Muscle layer of colon (tissue), 2 donors: ENCODE results near the gene CAPN5.
"Not testable (repeated sequence)": the region's sequence is repeated elsewhere in the genome, so short reads cannot be mapped to it uniquely, and the experiment has no call there.

Experiments used
- H3K27ac ChIP-seq: one replicate; pipeline ENCODE4 v1.7.0; 2013; ENCODE audit warnings: low read depth, mild to moderate bottlenecking, low read length, moderate library complexity
- H3K27me3 ChIP-seq, 2 donors: one replicate each; pipeline ENCODE4 v1.7.0; 2013; ENCODE audit warnings: low read length in 2 of 2, mild to moderate bottlenecking in 2 of 2; ENCODE audit not compliant: insufficient read depth in 2 of 2, control insufficient read depth in 1 of 2
- H3K36me3 ChIP-seq: one replicate; pipeline ENCODE4 v1.7.0; 2013; ENCODE audit warnings: mild to moderate bottlenecking, low read length; ENCODE audit not compliant: insufficient read depth
- H3K4me1 ChIP-seq: one replicate; pipeline ENCODE4 v1.7.0; 2013; ENCODE audit warnings: mild to moderate bottlenecking, low read length; ENCODE audit not compliant: insufficient read depth
- H3K4me3 ChIP-seq, 2 donors: one replicate each; pipeline ENCODE4 v1.7.0; 2013; ENCODE audit warnings: low read length in 2 of 2, low read depth in 1 of 2, mild to moderate bottlenecking in 1 of 2, moderate library complexity in 1 of 2
- H3K9ac ChIP-seq: one replicate; pipeline ENCODE4 v1.7.0; 2013; ENCODE audit warnings: low read length
- H3K9me3 ChIP-seq: one replicate; pipeline ENCODE4 v1.7.0; 2013; ENCODE audit warnings: mild to moderate bottlenecking, low read length
- donor health status: abdominal sarcoma.
- donor health status: Adenocarcinoma of cecum.

Gene CAPN5

DNA sequence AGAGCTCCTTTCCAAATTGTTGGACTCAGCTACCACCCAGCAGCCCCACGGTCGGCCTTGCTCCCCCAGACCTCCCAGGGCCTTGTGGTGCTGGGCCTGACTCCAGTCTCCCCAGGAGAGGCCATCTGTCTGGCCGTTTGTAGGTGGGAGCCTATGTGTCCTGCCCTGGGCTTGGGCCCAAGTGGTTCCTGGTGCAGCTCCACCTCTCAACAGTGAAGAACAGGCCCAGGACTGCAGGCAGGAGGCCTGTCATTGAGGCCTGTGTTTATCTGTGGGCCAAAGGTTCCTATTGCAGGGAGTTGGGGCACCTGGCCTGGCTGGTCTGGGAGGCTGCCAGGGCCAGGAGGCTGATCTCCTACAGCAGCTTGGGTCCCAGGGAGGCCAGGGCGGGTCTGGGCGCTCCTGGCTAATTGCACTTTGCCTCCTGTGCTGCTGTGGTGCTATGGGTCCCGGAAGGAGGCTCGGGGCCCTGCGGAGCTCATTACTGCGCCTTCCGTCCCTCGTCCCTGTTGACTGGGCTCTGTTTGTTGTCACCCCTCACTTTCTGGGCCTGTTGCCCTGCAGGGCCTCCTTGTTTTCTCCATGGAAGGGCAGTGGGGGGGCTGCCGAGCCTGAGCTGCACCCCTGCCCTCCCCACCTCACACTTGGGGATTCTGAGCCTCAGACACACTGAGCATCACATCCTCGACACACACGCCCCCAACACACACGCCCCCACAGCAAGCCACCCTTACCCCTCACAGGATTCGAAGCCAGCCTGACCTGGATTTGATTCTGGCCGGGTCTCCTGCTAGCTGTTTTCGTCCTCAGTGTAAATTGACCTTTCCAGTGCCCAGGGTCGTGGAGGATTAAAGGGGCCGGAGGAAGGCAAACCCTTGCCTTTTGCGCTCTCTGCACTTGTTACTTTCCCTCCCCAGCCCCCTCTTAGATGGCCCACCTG, 29.1 kb downstream of the CAPN5 start:
- H3K36me3 ChIP-seq = peaks cover 18% of the 10 kb centered on the region
- no peak overlapping the region for H3K4me3 ChIP-seq
- H3K9me3 ChIP-seq = no peaks in the 10 kb centered on the region
- no peak overlapping the region for H3K9ac ChIP-seq
- no peaks in the 10 kb centered on the region for H3K27me3 ChIP-seq
- no peak overlapping the region for H3K27ac ChIP-seq
- H3K4me1 ChIP-seq = no peaks in the 10 kb centered on the region

DNA sequence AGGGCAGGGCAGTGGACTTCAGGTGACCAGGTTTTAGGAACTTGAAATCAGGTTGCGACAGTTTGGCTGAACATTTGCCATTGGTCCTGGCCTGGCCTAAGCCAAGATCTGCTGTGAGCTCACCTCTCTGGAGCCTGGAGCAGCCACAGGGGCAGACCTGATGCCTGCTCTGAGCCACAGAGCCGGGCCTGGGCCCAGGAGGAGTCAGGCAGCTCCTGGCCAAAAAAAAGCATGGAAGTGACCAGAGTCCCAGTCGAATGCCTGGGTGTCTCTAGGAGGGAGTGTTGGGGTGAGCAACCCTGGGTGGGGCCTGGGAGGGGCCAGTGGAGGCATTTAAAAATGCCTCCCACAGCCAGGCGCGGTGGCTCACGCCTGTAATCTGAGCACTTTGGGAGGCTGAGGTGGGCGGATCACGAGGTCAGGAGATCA, 29.8 kb downstream of the CAPN5 start:
- H3K9me3 ChIP-seq = no peaks in the 10 kb centered on the region

GRCh38 chr11:77097180-77097579, 30.4 kb downstream of the CAPN5 start:
- peaks cover 18% of the 10 kb centered on the region for H3K36me3 ChIP-seq
- H3K9ac ChIP-seq, H3K27me3 ChIP-seq, H3K4me1 ChIP-seq, H3K27ac ChIP-seq, H3K4me3 ChIP-seq, H3K9me3 ChIP-seq: not testable (repeated sequence)

More for the DNA sequence above, 29.8 kb downstream of the CAPN5 start:
- Histone ChIP-seq H3K4me3 (no peak overlapping the region), H3K4me1 (no peaks in the 10 kb centered on the region), H3K36me3 (peaks cover 18% of the 10 kb centered on the region), H3K9ac (no peak overlapping the region), H3K27me3 (no peaks in the 10 kb centered on the region), H3K27ac (no peak overlapping the region)

DNA sequence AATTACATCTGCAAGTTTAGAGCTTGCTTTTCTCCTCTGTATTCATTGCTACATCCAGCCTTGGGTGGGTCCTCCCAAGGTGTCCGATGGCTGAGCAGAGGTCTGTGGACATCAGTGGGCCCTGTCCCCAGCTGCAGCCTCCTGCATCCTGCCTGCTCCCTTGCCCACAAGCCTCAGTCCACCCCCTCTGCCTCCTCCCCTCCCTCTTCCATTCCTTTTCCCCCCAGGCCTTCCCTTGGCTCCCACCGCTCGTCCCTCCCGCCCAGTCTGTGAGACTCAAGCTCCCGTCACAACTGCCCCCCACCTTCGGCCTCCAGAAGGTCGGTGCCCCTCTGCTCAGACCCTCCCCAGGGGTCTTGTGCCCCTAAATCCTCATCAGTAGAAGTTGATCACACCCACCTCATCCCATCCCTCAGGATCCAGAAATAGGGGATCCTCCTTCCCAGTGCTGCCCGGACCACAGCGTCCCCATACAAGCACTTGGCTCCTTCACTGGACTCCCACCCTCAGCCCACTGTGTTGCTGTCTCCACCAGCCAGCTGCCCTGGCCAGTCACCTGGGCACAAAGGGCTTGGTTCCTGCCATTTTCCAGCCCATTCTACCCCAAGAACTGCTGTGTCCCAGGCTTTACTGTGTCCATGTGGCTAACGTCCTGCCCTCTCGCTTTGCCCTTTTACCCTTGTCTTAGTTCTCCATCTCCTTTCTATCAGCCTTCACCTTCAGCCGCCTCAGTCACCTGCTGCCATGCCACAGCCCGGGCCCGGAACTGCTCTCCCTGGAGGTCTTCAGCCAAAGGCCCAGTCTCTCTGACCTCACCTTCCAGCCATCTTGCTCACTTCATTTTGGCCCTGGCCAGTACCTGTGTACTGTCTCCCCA, 33.6 kb downstream of the CAPN5 start:
- Histone ChIP-seq H3K36me3 (no peaks in the 10 kb centered on the region), H3K9me3 (no peaks in the 10 kb centered on the region), H3K4me3 (no peak overlapping the region), H3K27me3 (no peaks in the 10 kb centered on the region), H3K4me1 (no peaks in the 10 kb centered on the region), H3K27ac (no peak overlapping the region), H3K9ac (no peak overlapping the region)

DNA sequence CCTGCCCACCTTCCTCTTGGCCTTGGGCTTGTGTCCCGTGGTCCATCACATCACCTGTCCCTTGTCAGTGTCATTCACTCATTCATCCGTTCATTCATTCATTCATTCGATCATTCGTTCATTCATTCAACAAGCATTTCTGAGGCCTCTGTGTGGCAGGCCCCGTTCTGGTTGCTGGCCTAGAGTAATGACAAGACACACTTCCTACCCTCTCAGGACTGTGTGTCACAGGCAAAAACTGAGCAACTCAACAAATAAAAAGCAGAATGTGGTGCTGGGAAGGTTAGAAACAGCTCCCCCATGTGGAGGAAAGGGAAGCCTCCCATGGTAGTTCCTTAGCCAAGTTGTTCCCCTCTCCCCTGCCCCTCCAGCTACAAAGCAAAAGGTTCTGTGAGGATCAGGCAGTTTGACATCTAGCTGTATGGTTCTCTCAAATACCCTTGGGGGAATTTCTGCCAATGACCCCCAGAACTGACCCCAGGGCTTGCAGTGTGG, 34.3 kb downstream of the CAPN5 start:
- no peaks in the 10 kb centered on the region for H3K36me3 ChIP-seq

DNA sequence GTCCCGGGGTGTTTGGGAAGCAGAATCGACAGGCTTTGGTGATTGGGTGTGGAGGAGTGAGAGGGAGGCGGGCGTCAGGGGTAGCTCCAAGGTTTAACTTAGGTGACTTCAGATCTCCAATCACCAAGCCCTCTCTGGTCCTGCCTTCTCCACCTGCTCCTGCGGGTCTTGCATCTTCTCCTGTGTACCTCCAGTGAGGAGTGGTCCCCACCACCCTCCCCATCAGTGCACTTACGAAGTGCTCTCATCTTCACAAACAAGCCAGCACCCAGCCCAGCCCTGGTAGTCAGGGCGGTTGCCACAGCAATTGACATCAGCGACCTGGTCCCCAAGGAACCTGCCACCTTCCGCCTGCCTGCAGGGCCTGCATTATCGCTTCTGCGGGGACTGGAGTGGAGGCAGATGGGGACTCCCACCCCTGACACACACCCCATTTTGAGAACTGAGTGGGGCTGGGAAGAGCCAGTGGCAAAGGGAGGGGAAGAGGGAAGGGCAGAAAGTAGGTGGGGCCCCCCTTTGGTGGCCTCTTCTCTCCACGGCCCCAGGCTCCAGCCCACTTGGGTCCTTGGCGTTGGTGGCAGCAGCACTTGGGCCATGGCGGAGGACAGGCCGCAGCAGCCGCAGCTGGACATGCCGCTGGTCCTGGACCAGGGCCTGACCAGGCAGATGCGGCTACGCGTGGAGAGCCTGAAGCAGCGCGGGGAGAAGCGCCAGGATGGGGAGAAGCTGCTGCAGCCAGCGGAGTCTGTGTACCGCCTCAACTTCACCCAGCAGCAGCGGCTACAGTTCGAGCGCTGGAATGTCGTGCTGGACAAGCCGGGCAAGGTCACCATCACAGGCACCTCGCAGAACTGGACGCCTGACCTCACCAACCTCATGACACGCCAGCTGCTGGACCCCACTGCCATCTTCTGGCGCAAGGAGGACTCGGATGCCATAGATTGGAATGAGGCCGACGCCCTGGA, 35.8 kb downstream of the CAPN5 start, which contains the start of gene OMP:
Gene OMP (plus strand): TSS at position 595 of the 965 bp plus-strand sequence. CDS start 0 bp downstream, at position 595.
- no peak within 1 kb of the TSS for H3K27ac ChIP-seq
- H3K9ac ChIP-seq = no peak within 1 kb of the TSS
- H3K4me1 ChIP-seq = peaks cover 4% of the 10 kb centered on the region
- H3K36me3 ChIP-seq = no peaks in the 10 kb centered on the region
- no peaks in the 10 kb centered on the region for H3K9me3 ChIP-seq
- H3K27me3 ChIP-seq = no peaks in the 10 kb centered on the region
- no peak within 1 kb of the TSS for H3K4me3 ChIP-seq

More for the DNA sequence above, 34.3 kb downstream of the CAPN5 start:
- Histone ChIP-seq H3K27me3 (no peaks in the 10 kb centered on the region), H3K4me1 (no peaks in the 10 kb centered on the region), H3K4me3 (no peak overlapping the region), H3K9ac (no peak overlapping the region), H3K27ac (no peak overlapping the region), H3K9me3 (no peaks in the 10 kb centered on the region)

GRCh38 chr11:77103319-77103718, 36.5 kb downstream of the CAPN5 start:
- H3K9ac ChIP-seq = no peak overlapping the region
- H3K4me3 ChIP-seq = no peak overlapping the region
- no peaks in the 10 kb centered on the region for H3K36me3 ChIP-seq
- peaks cover 11% of the 10 kb centered on the region for H3K4me1 ChIP-seq
- no peak overlapping the region for H3K27ac ChIP-seq
- H3K9me3 ChIP-seq = no peaks in the 10 kb centered on the region
- no peaks in the 10 kb centered on the region for H3K27me3 ChIP-seq

DNA sequence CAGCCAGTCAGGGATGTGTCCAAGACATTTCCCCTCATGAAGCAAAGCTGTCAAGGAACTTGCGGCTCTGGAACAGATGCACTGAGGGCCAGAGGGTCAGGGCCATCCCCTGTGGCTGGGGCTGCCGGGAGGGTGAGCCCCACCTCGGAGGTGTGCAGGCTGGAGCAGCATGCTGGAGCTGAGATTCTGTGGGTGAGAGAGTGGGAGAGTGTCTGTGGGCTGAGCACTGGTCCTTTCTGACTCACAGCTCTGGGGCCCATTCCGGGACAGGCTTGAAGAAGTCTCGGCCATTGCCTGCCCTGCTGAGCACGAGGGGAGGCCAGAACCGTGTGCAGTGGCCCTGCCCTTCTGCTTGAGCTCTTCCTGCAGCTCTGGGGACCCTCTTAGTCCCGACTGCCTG, 38.0 kb downstream of the CAPN5 start:
- Histone ChIP-seq H3K9ac (no peak overlapping the region), H3K9me3 (no peaks in the 10 kb centered on the region), H3K27me3 (no peaks in the 10 kb centered on the region), H3K27ac (no peak overlapping the region), H3K4me3 (no peak overlapping the region), H3K4me1 (peaks cover 11% of the 10 kb centered on the region), H3K36me3 (no peaks in the 10 kb centered on the region)

DNA sequence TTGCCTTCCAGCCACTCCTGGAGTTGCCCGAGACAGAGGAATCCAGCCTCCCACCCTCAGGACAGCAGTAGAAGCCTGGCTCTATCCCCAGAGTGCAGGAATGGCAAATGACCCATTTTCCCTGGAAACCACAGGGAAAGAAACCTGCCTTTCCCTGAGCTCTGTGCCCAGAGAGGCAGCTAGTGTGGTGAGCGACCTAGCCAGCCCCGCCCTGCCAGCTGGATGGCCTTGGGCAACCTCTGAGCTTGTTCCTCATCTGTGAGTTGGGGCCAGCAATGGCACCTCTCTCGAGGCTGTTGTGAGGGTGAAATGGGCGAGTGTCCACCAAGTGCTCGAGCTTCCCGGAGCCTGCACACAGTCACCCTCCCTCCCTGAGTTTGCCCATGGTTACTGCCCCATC, 39.5 kb downstream of the CAPN5 start:
- Histone ChIP-seq H3K9me3 (no peaks in the 10 kb centered on the region), H3K27ac (no peak overlapping the region), H3K27me3 (no peaks in the 10 kb centered on the region), H3K36me3 (no peaks in the 10 kb centered on the region), H3K9ac (no peak overlapping the region), H3K4me1 (peaks cover 11% of the 10 kb centered on the region), H3K4me3 (no peak overlapping the region)

DNA sequence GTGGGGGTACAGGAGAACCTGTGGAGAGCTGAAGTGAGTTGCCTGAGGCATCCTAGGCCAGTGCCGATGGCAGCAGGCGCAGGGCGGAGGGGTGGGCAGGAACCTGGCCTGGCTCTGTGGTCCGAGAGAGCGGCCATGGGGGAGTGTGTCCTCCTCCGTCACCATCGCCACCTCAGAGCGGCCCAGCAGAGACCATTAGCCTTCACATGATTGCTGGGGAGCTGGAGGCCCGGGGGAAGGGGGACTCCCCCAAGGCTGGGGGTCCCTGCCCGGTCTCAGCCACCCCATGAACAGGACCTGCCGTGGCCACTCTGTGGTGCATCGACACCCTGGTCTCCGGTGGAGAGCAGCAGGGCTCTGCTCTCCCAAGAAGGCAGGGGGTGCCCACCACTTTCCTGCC, 40.0 kb downstream of the CAPN5 start:
- Histone ChIP-seq H3K4me1 (peaks cover 11% of the 10 kb centered on the region), H3K4me3 (no peak overlapping the region), H3K27ac (no peak overlapping the region), H3K9ac (no peak overlapping the region), H3K9me3 (no peaks in the 10 kb centered on the region), H3K36me3 (no peaks in the 10 kb centered on the region), H3K27me3 (no peaks in the 10 kb centered on the region)
